ENCODE results near the gene EMP1.

Gene EMP1

GRCh38 chr12:13171921-13172859 is 24.3 kb upstream of the EMP1 start:
- H3K4me2 ChIP-seq (ENCODE audit: low read length), result no peak overlapping the region
- H4K20me1 ChIP-seq (ENCODE audit: insufficient read depth, low read length), result no peaks in the 10 kb centered on the region
- no peaks in the 10 kb centered on the region for H3K9me2 ChIP-seq (ENCODE audit: low read depth, low read length)
- no peaks in the 10 kb centered on the region for H3K4me1 ChIP-seq (ENCODE audit: insufficient read depth, low read length, severe bottlenecking)
- no peak for TF ChIP-seq EZH2 (IDR thresholded peaks at IDR 0.05; ENCODE audit: borderline replicate concordance, low read length)
- no peak for TF ChIP-seq CTCF (IDR thresholded peaks at IDR 0.05; ENCODE audit: low read length)
- no peaks in the 10 kb centered on the region for H3K36me3 ChIP-seq (ENCODE audit: insufficient read depth, low read length)
- H3F3A ChIP-seq (ENCODE audit: insufficient read depth, low read length), result no peaks in the 10 kb centered on the region
- no peak overlapping the region for H3K9ac ChIP-seq (ENCODE audit: low read length)
- H3K9me3 ChIP-seq (ENCODE audit: low read length), result no peaks in the 10 kb centered on the region
- H3K4me3 ChIP-seq (ENCODE audit: low read depth, low read length, poor library complexity, severe bottlenecking), result no peak overlapping the region
- H2AFZ ChIP-seq (ENCODE audit: low read length), result no peak overlapping the region
- H3K79me2 ChIP-seq (ENCODE audit: insufficient read depth, low read length), result no peaks in the 10 kb centered on the region
- H3K27ac ChIP-seq (ENCODE audit: low read depth, low read length, poor library complexity, severe bottlenecking), result no peak overlapping the region
- H3K27me3 ChIP-seq (ENCODE audit: insufficient read depth, low read length), result 0 out of 2 replicates have a peak, but pooled peaks cover 4% of the 10 kb centered on the region

GRCh38 chr12:13173012-13173932 is 23.3 kb upstream of the EMP1 start:
- Histone ChIP-seq H3K9me2 (ENCODE audit: low read depth, low read length) (no peaks in the 10 kb centered on the region), H3K27ac (ENCODE audit: low read depth, low read length, poor library complexity, severe bottlenecking) (no peak overlapping the region), H3K9ac (ENCODE audit: low read length) (no peak overlapping the region), H2AFZ (ENCODE audit: low read length) (no peak overlapping the region), H3K9me3 (ENCODE audit: low read length) (no peaks in the 10 kb centered on the region), H3K4me2 (ENCODE audit: low read length) (no peak overlapping the region), H3K4me3 (ENCODE audit: low read depth, low read length, poor library complexity, severe bottlenecking) (no peak overlapping the region), H3K36me3 (ENCODE audit: insufficient read depth, low read length) (no peaks in the 10 kb centered on the region), H3F3A (ENCODE audit: insufficient read depth, low read length) (no peaks in the 10 kb centered on the region), H3K4me1 (ENCODE audit: insufficient read depth, low read length, severe bottlenecking) (no peaks in the 10 kb centered on the region), H4K20me1 (ENCODE audit: insufficient read depth, low read length) (no peaks in the 10 kb centered on the region), H3K27me3 (ENCODE audit: insufficient read depth, low read length) (no peaks in the 10 kb centered on the region), H3K79me2 (ENCODE audit: insufficient read depth, low read length) (no peaks in the 10 kb centered on the region)
- TF ChIP-seq EZH2 (IDR thresholded peaks at IDR 0.05; ENCODE audit: borderline replicate concordance, low read length) (no peak), CTCF (IDR thresholded peaks at IDR 0.05; ENCODE audit: low read length) (no peak)

- no peak overlapping the region for H3K4me2 ChIP-seq (ENCODE audit: low read length)
- H3K79me2 ChIP-seq (ENCODE audit: insufficient read depth, low read length), result no peaks in the 10 kb centered on the region
- no peak for TF ChIP-seq CTCF (IDR thresholded peaks at IDR 0.05; ENCODE audit: low read length)
- no peaks in the 10 kb centered on the region for H3K9me3 ChIP-seq (ENCODE audit: low read length)
- H3K9me2 ChIP-seq (ENCODE audit: low read depth, low read length), result no peaks in the 10 kb centered on the region
- no peak overlapping the region for H2AFZ ChIP-seq (ENCODE audit: low read length)
- no peak overlapping the region for H3K9ac ChIP-seq (ENCODE audit: low read length)
- H3K27ac ChIP-seq (ENCODE audit: low read depth, low read length, poor library complexity, severe bottlenecking), result no peak overlapping the region
- no peaks in the 10 kb centered on the region for H3K4me1 ChIP-seq (ENCODE audit: insufficient read depth, low read length, severe bottlenecking)
- no peaks in the 10 kb centered on the region for H3F3A ChIP-seq (ENCODE audit: insufficient read depth, low read length)
- no peaks in the 10 kb centered on the region for H3K36me3 ChIP-seq (ENCODE audit: insufficient read depth, low read length)
- H3K27me3 ChIP-seq (ENCODE audit: insufficient read depth, low read length), result no peaks in the 10 kb centered on the region
- no peak overlapping the region for H3K4me3 ChIP-seq (ENCODE audit: low read depth, low read length, poor library complexity, severe bottlenecking)
- no peaks in the 10 kb centered on the region for H4K20me1 ChIP-seq (ENCODE audit: insufficient read depth, low read length)
Observed at GRCh38 chr12:13175499-13175898, 21.0 kb upstream of the EMP1 start.
